Liver (tissue), 9 donors: ENCODE measurements around the gene PRORP. TPM values are rescaled to one million over a fixed set of nuclear protein-coding genes. Genes with fewer than 3 reads are reported as not detected.

Experiments
- DNase-seq: peaks from one replicate; pipeline ENCODE4 v3.0.0-alpha.2; 2017; ENCODE audit warnings: low spot score
- H3K27ac ChIP-seq, 2 donors: one replicate each; pipeline ENCODE4 v1.7.0; 2013; ENCODE audit warnings: inconsistent platforms in 2 of 2, low read length in 2 of 2, control low read depth in 1 of 2, low read depth in 1 of 2, mild to moderate bottlenecking in 1 of 2
- H3K27me3 ChIP-seq, 4 donors: one replicate each; pipeline versions ENCODE4 v1.6.1 to v1.7.0; 2013; ENCODE audit warnings: low read length in 3 of 4, inconsistent platforms in 1 of 4, mild to moderate bottlenecking in 1 of 4, moderate library complexity in 1 of 4; ENCODE audit not compliant: control insufficient read depth in 4 of 4, insufficient read depth in 4 of 4
- H3K36me3 ChIP-seq, 4 donors: one replicate each; pipeline versions ENCODE4 v1.6.1 to v1.7.0; 2013; ENCODE audit warnings: low read length in 3 of 4, mild to moderate bottlenecking in 3 of 4, low read depth in 1 of 4, moderate library complexity in 1 of 4; ENCODE audit not compliant: control insufficient read depth in 4 of 4, insufficient read depth in 3 of 4
- H3K4me1 ChIP-seq, 4 donors: one replicate each; pipeline versions ENCODE4 v1.6.1 to v1.7.0; 2013; ENCODE audit warnings: low read length in 3 of 4, mild to moderate bottlenecking in 3 of 4, moderate library complexity in 1 of 4; ENCODE audit not compliant: control insufficient read depth in 4 of 4, insufficient read depth in 4 of 4
- H3K4me3 ChIP-seq, 3 donors: one replicate each; pipeline versions ENCODE4 v1.6.1 to v1.7.0; 2013; ENCODE audit warnings: low read length in 3 of 3, control low read depth in 1 of 3, low read depth in 1 of 3, mild to moderate bottlenecking in 1 of 3
- H3K9ac ChIP-seq, 2 donors: one replicate each; pipeline ENCODE4 v1.7.0; 2013; ENCODE audit warnings: low read length in 2 of 2, mild to moderate bottlenecking in 2 of 2, moderate library complexity in 2 of 2, control low read depth in 1 of 2, low read depth in 1 of 2
- H3K9me3 ChIP-seq, 4 donors: one replicate each; pipeline versions ENCODE4 v1.6.1 to v1.7.0; 2013; ENCODE audit warnings: low read length in 3 of 4; ENCODE audit not compliant: control insufficient read depth in 4 of 4
- EGR1 ChIP-seq, 2 donors: IDR thresholded peaks; 2 replicates each; pipeline ENCODE4 v1.6.1; 2016 to 2018; ENCODE audit warnings: antibody characterized with exemption in 2 of 2, low read depth in 2 of 2
- FOXA1 ChIP-seq: IDR thresholded peaks from 2 replicates; pipeline ENCODE4 v1.6.1; 2016; ENCODE audit warnings: antibody characterized with exemption
- FOXA2 ChIP-seq: IDR thresholded peaks from 2 replicates; pipeline ENCODE4 v1.6.1; 2016; ENCODE audit warnings: antibody characterized with exemption
- GABPA ChIP-seq, 2 donors: IDR thresholded peaks in 1 of 2; conservative IDR thresholded peaks in 1 of 2; 2 replicates each; pipeline ENCODE4 v1.6.1; 2016; ENCODE audit warnings: antibody characterized with exemption in 2 of 2, mild to moderate bottlenecking in 1 of 2, moderate library complexity in 1 of 2
- HNF4A ChIP-seq, 2 donors: conservative IDR thresholded peaks; 2 replicates each; pipeline ENCODE4 v1.6.1; 2016; ENCODE audit warnings: antibody characterized with exemption in 2 of 2, mild to moderate bottlenecking in 2 of 2
- HNF4G ChIP-seq: IDR thresholded peaks from 2 replicates; pipeline ENCODE4 v1.6.1; 2016; ENCODE audit warnings: antibody characterized with exemption
- JUND ChIP-seq, 2 donors: IDR thresholded peaks; 2 replicates each; pipeline ENCODE4 v1.6.1; 2016; ENCODE audit warnings: antibody characterized with exemption in 2 of 2
- NR2F2 ChIP-seq: IDR thresholded peaks from 2 replicates; pipeline ENCODE4 v1.6.1; 2016; ENCODE audit warnings: antibody characterized with exemption
- RAD21 ChIP-seq, 2 donors: IDR thresholded peaks; 2 replicates each; pipeline ENCODE4 v1.6.1; 2016; ENCODE audit warnings: antibody characterized with exemption in 2 of 2, mild to moderate bottlenecking in 2 of 2
- RXRA ChIP-seq, 2 donors: IDR thresholded peaks; 2 replicates each; pipeline ENCODE4 v1.6.1; 2017 to 2018; ENCODE audit warnings: antibody characterized with exemption in 2 of 2, mild to moderate bottlenecking in 1 of 2
- SP1 ChIP-seq: IDR thresholded peaks from 2 replicates; pipeline ENCODE4 v1.6.1; 2018; ENCODE audit warnings: antibody characterized with exemption, mild to moderate bottlenecking
- TAF1 ChIP-seq: conservative IDR thresholded peaks from 2 replicates; pipeline ENCODE4 v1.6.1; 2016; ENCODE audit warnings: antibody characterized with exemption, mild to moderate bottlenecking
- YY1 ChIP-seq: IDR thresholded peaks from 2 replicates; pipeline ENCODE4 v1.6.1; 2016; ENCODE audit warnings: antibody characterized with exemption, mild to moderate bottlenecking
- WGBS: extraction: QIAGEN DNeasy Blood & Tissue Kit; methylation state at CpG from one replicate; pipeline ENCODE4 v1.1.7; 2013; 5-methylcytosine and 5-hydroxymethylcytosine counted together
- polyA plus RNA-seq, 2 donors: library from polyadenylated mRNA; stranded (reverse) in 1 of 2; unstranded in 1 of 2; fragments of 200-250 nt in 1 of 2; fragments of >200 nt in 1 of 2; fragmentation: Nextera tagmentation in 1 of 2; extraction: Ambion mirVana in 1 of 2; gene quantifications; one replicate each; pipeline versions ENCODE4 v1.2.1 to v1.2.3, GENCODE V29; 2013 to 2015
- total RNA-seq, 2 donors: library from RNA; depleted of rRNA; stranded (reverse); fragments of >200 nt; gene quantifications; one replicate each; pipeline ENCODE4 v1.2.3, GENCODE V29; 2014
- TF ChIP-seq, protein P1 (sequence below): IDR thresholded peaks from 2 replicates; pipeline ENCODE4 v1.6.1; 2016; ENCODE audit warnings: antibody characterized with exemption
- TF ChIP-seq, protein P2 (sequence below): IDR thresholded peaks from 2 replicates; pipeline ENCODE4 v1.6.1; 2016; ENCODE audit warnings: antibody characterized with exemption, mild to moderate bottlenecking
- TF ChIP-seq, protein P3 (sequence below): IDR thresholded peaks from 2 replicates; pipeline ENCODE4 v1.6.1; 2016; ENCODE audit warnings: antibody characterized with exemption
- TF ChIP-seq, protein P4 (sequence below): IDR thresholded peaks from 2 replicates; pipeline ENCODE4 v1.6.1; 2016; ENCODE audit warnings: antibody characterized with exemption
- TF ChIP-seq, protein P5 (sequence below): fragments of 150-350 bp; IDR thresholded peaks from 2 replicates; pipeline ENCODE4 v1.5.1; 2017; ENCODE audit warnings: improper control_type of control experiment, low read depth, low read length; ENCODE audit not compliant: missing input control
- donor health status: healthy.
- donor health status: healthy.
- donor health status: healthy.
- donor health status: healthy.
- donor health status: healthy.

Gene PRORP
- total and polyA plus RNA-seq, 4 donors, result 11.3 to 19.1 (median 14.4) TPM

DNA sequence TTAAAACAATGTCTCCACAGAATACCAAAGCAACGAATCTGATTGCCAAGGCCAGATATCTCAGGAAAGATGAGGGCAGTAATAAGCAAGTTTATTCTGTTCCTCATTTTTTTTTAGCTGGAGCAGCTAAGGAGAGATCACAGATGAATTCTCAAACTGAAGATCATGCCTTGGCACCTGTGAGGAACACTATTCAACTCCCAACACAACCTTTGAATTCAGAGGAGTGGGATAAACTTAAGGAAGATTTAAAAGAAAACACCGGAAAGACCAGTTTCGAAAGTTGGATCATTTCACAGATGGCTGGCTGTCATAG is 994 bp downstream of the PRORP start:
- H3K9ac ChIP-seq, result peak overlapping the region; percentile 36 to 96
- 55% methylated on average over 3 of the region's 3 CpGs for WGBS
- H3K9me3 ChIP-seq, result no peaks in the 10 kb centered on the region
- H3K4me3 ChIP-seq, result peak overlapping the region; percentile 83 to 100 (median 90)
- H3K27me3 ChIP-seq, result no peaks in the 10 kb centered on the region
- DNase-seq, result no peak
- peaks cover 0 to 4% (median 0%) of the 10 kb centered on the region in 4 donors for H3K36me3 ChIP-seq
- peak overlapping the region in 1 of 2 donors; percentile 95 for H3K27ac ChIP-seq
- H3K4me1 ChIP-seq, result peaks cover 1 to 21% (median 16%) of the 10 kb centered on the region in 4 donors
- TF ChIP-seq, protein P1, sequence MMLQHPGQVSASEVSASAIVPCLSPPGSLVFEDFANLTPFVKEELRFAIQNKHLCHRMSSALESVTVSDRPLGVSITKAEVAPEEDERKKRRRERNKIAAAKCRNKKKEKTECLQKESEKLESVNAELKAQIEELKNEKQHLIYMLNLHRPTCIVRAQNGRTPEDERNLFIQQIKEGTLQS, result no peak
- TF ChIP-seq FOXA2 (no peak), TAF1 (no peak), FOXA1 (no peak), RXRA (IDR thresholded peaks at IDR 0.05) (no peak), YY1 (no peak), NR2F2 (no peak), EGR1 (IDR thresholded peaks at IDR 0.05; ENCODE audit: low read depth in 2 of 2) (no peak), HNF4G (no peak), JUND (IDR thresholded peaks at IDR 0.05) (no peak), GABPA (IDR thresholded peaks at IDR 0.05 in 1 of 2, conservative IDR thresholded peaks at IDR 0.05 in 1 of 2) (no peak), RAD21 (IDR thresholded peaks at IDR 0.05) (no peak), HNF4A (conservative IDR thresholded peaks at IDR 0.05) (no peak), SP1 (no peak)
- TF ChIP-seq, protein P2, sequence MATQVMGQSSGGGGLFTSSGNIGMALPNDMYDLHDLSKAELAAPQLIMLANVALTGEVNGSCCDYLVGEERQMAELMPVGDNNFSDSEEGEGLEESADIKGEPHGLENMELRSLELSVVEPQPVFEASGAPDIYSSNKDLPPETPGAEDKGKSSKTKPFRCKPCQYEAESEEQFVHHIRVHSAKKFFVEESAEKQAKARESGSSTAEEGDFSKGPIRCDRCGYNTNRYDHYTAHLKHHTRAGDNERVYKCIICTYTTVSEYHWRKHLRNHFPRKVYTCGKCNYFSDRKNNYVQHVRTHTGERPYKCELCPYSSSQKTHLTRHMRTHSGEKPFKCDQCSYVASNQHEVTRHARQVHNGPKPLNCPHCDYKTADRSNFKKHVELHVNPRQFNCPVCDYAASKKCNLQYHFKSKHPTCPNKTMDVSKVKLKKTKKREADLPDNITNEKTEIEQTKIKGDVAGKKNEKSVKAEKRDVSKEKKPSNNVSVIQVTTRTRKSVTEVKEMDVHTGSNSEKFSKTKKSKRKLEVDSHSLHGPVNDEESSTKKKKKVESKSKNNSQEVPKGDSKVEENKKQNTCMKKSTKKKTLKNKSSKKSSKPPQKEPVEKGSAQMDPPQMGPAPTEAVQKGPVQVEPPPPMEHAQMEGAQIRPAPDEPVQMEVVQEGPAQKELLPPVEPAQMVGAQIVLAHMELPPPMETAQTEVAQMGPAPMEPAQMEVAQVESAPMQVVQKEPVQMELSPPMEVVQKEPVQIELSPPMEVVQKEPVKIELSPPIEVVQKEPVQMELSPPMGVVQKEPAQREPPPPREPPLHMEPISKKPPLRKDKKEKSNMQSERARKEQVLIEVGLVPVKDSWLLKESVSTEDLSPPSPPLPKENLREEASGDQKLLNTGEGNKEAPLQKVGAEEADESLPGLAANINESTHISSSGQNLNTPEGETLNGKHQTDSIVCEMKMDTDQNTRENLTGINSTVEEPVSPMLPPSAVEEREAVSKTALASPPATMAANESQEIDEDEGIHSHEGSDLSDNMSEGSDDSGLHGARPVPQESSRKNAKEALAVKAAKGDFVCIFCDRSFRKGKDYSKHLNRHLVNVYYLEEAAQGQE, result no peak
- TF ChIP-seq, protein P3, sequence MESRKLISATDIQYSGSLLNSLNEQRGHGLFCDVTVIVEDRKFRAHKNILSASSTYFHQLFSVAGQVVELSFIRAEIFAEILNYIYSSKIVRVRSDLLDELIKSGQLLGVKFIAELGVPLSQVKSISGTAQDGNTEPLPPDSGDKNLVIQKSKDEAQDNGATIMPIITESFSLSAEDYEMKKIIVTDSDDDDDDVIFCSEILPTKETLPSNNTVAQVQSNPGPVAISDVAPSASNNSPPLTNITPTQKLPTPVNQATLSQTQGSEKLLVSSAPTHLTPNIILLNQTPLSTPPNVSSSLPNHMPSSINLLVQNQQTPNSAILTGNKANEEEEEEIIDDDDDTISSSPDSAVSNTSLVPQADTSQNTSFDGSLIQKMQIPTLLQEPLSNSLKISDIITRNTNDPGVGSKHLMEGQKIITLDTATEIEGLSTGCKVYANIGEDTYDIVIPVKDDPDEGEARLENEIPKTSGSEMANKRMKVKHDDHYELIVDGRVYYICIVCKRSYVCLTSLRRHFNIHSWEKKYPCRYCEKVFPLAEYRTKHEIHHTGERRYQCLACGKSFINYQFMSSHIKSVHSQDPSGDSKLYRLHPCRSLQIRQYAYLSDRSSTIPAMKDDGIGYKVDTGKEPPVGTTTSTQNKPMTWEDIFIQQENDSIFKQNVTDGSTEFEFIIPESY, result no peak
- TF ChIP-seq, protein P4, sequence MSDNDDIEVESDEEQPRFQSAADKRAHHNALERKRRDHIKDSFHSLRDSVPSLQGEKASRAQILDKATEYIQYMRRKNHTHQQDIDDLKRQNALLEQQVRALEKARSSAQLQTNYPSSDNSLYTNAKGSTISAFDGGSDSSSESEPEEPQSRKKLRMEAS, result no peak
- TF ChIP-seq, protein P5, sequence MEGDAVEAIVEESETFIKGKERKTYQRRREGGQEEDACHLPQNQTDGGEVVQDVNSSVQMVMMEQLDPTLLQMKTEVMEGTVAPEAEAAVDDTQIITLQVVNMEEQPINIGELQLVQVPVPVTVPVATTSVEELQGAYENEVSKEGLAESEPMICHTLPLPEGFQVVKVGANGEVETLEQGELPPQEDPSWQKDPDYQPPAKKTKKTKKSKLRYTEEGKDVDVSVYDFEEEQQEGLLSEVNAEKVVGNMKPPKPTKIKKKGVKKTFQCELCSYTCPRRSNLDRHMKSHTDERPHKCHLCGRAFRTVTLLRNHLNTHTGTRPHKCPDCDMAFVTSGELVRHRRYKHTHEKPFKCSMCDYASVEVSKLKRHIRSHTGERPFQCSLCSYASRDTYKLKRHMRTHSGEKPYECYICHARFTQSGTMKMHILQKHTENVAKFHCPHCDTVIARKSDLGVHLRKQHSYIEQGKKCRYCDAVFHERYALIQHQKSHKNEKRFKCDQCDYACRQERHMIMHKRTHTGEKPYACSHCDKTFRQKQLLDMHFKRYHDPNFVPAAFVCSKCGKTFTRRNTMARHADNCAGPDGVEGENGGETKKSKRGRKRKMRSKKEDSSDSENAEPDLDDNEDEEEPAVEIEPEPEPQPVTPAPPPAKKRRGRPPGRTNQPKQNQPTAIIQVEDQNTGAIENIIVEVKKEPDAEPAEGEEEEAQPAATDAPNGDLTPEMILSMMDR, result no peak
